Esophagus squamous epithelium (tissue), 5 donors: ENCODE measurements around the gene ST6GALNAC3. TPM values are rescaled to one million over a fixed set of nuclear protein-coding genes. Genes with fewer than 3 reads are reported as not detected.
"Not testable (repeated sequence)": the region's sequence is repeated elsewhere in the genome, so short reads cannot be mapped to it uniquely, and the experiment has no call there.

Experiments used
- DNase-seq: peaks from one replicate; lab custom pipeline; 2025; lab: John Stamatoyannopoulos, UW
- H3K27ac ChIP-seq, 4 donors: fragments of 200-600 bp; sonication (generic); one replicate each; pipeline ENCODE4 v1.5.1; 2016 to 2019; ENCODE audit warnings: mild to moderate bottlenecking in 1 of 4
- H3K27me3 ChIP-seq, 4 donors: fragments of 200-600 bp; sonication (generic); 1 replicate in 3 of 4; 2 replicates in 1 of 4; pipeline versions ENCODE4 v1.5.1 to v1.6.0; 2017 to 2021; ENCODE audit warnings: antibody characterized with exemption in 1 of 4
- H3K36me3 ChIP-seq, 3 donors: fragments of 200-600 bp; sonication (generic); one replicate each; pipeline ENCODE4 v1.5.1; 2016 to 2019
- H3K4me1 ChIP-seq, 3 donors: fragments of 200-600 bp; sonication (generic); one replicate each; pipeline ENCODE4 v1.5.1; 2017 to 2019
- H3K4me3 ChIP-seq, 4 donors: fragments of 200-600 bp; sonication (generic); 1 replicate in 3 of 4; 2 replicates in 1 of 4; pipeline ENCODE4 v1.5.1; 2016 to 2019; ENCODE audit warnings: mild to moderate bottlenecking in 2 of 4, moderate library complexity in 1 of 4
- H3K9me3 ChIP-seq, 3 donors: fragments of 200-600 bp; sonication (generic); one replicate each; pipeline ENCODE4 v1.5.1; 2016 to 2019
- POLR2A ChIP-seq, 4 donors: fragments of 450-650 bp; IDR thresholded peaks; one replicate each; pipeline ENCODE4 v1.6.1; 2017; ENCODE audit warnings: antibody characterized with exemption in 4 of 4, mild to moderate bottlenecking in 4 of 4, moderate library complexity in 3 of 4
- WGBS, 2 donors: methylation state at CpG; one replicate each; pipeline ENCODE4 v1.1.5; 2018; 5-methylcytosine and 5-hydroxymethylcytosine counted together
- intact Hi-C: fragments of 100-400 bp; cut with DNase I; formaldehyde crosslinking; loops from one replicate; pipeline ENCODE4 v1.15.0; 2022
- total RNA-seq, 4 donors: library from RNA; depleted of rRNA; stranded (reverse); fragments of >200 nt; gene quantifications; one replicate each; pipeline ENCODE4 v1.1.0, GENCODE V29; 2016
- TF ChIP-seq, protein P1 (sequence below), 6 experiments: fragments of 450-650 bp in 4 of 6; fragments of 200-600 bp in 2 of 6; sonication (generic) in 2 of 6; IDR thresholded peaks; one replicate each; pipeline ENCODE4 v1.5.1; 2016 to 2019; ENCODE audit warnings: antibody characterized with exemption in 6 of 6, mild to moderate bottlenecking in 4 of 6, moderate library complexity in 4 of 6
- donor health status: DM: yes; HTN: yes; CAD: no.

ST6GALNAC3 gene
- total RNA-seq, 4 donors from 2014 or later, result 0.27 to 4.3 (median 2.2) TPM

DNA sequence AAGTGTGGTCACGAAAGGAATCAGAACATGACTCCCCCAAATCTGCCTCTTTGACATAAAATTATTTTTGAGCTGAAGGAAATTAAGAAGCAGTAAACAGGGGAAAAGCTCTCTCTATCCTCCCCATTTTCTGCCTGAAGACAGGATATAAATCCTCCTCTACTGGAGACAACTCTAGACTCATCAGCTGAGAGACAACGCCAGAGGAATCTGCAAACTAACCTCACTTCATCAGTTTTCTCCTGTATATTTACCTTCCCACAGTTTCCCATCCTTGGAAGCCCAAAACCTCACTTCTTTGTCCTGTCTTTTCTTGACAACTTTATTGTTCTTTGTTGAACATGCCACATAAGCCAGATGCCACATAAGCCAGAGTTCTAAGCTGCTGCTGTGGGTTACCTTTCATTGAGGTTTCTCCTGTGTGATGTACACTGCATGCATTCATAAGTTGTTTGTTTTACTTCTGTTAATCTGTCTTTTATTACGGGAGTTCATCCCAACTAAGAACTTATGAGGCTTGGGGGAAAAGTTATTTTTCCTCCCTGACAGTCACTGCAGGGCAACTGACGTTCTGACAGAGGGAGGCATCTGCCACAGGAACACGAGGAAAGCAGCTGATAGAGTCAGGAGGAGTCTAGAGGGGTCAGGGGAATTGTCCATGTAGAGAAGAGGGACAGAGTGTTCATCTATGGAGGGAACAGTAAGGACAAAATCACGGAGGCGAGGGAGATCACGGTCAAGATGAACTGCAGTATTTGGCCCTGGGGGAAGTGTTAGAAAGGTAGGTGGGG lies 19.2 kb downstream of the ST6GALNAC3 start:
- H3K4me1 ChIP-seq, result no peaks in the 10 kb centered on the region
- no peak overlapping the region for H3K27ac ChIP-seq
- H3K27me3 ChIP-seq, result no peaks in the 10 kb centered on the region
- H3K36me3 ChIP-seq, result no peaks in the 10 kb centered on the region
- 61 to 79% methylated on average over 7 of the region's 8 CpGs for WGBS, 2 donors
- intact Hi-C loops, result no loop called here
- no peaks in the 10 kb centered on the region for H3K9me3 ChIP-seq
- no peak for DNase-seq
- TF ChIP-seq, protein P1, sequence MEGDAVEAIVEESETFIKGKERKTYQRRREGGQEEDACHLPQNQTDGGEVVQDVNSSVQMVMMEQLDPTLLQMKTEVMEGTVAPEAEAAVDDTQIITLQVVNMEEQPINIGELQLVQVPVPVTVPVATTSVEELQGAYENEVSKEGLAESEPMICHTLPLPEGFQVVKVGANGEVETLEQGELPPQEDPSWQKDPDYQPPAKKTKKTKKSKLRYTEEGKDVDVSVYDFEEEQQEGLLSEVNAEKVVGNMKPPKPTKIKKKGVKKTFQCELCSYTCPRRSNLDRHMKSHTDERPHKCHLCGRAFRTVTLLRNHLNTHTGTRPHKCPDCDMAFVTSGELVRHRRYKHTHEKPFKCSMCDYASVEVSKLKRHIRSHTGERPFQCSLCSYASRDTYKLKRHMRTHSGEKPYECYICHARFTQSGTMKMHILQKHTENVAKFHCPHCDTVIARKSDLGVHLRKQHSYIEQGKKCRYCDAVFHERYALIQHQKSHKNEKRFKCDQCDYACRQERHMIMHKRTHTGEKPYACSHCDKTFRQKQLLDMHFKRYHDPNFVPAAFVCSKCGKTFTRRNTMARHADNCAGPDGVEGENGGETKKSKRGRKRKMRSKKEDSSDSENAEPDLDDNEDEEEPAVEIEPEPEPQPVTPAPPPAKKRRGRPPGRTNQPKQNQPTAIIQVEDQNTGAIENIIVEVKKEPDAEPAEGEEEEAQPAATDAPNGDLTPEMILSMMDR (IDR thresholded peaks at IDR 0.05), result no peak
- TF ChIP-seq POLR2A (IDR thresholded peaks at IDR 0.05), result no peak
- no peak overlapping the region for H3K4me3 ChIP-seq

DNA sequence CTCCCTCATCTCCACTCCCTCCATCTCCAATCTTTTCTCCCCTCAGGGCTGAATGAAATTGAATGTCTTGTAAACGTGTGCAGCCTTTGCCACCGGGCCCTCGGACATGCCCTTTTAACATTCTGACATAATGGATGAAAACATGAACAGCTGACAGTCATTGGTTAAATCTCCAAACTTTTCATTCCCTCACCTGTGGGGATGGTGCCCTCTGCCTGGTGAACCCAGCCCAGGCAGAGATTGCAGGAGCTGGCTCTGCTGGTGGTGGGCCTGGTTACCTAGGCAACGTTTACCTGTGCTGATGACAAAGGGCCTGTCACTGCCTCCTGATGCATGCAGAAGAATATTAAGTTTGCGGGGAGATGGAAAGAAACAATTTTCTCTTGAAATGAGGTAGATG lies 21.3 kb downstream of the ST6GALNAC3 start:
- WGBS, 2 donors, result 34 to 40% methylated on average over 4 to 5 of the region's 5 CpGs
- DNase-seq, result no peak
- TF ChIP-seq, protein P1 (IDR thresholded peaks at IDR 0.05), result no peak
- no peak for TF ChIP-seq POLR2A (IDR thresholded peaks at IDR 0.05)
- H3K4me1 ChIP-seq, result no peaks in the 10 kb centered on the region
- no peaks in the 10 kb centered on the region for H3K27me3 ChIP-seq
- no peak overlapping the region for H3K4me3 ChIP-seq
- no peaks in the 10 kb centered on the region for H3K36me3 ChIP-seq
- H3K27ac ChIP-seq, result no peak overlapping the region
- intact Hi-C loops, result no loop called here
- H3K9me3 ChIP-seq, result no peaks in the 10 kb centered on the region

DNA sequence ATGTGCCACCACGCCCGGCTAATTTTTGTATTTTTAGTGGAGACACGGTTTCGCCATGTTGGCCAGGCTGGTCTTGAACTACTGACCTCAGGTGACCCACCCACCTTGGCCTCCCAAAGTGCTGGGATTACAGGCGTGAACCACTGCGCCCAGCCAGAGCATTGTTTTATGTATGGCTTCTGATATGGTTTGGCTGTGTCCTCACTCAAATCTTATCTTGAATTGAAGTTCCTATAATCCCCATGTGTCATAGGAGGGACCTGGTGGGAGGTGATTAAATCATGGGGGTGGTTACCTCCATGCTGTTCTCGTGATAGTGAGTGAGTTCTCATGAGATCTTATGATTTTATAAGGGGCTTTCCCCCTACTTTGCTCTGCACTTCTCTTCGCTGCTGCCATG lies 22.5 kb downstream of the ST6GALNAC3 start:
- intact Hi-C loops, DNase-seq, H3K27ac ChIP-seq, H3K4me3 ChIP-seq, H3K36me3 ChIP-seq, H3K27me3 ChIP-seq, H3K9me3 ChIP-seq, H3K4me1 ChIP-seq: not testable (repeated sequence)
- WGBS, 2 donors, result 84 to 88% methylated on average over 4 to 6 of the region's 8 CpGs

DNA sequence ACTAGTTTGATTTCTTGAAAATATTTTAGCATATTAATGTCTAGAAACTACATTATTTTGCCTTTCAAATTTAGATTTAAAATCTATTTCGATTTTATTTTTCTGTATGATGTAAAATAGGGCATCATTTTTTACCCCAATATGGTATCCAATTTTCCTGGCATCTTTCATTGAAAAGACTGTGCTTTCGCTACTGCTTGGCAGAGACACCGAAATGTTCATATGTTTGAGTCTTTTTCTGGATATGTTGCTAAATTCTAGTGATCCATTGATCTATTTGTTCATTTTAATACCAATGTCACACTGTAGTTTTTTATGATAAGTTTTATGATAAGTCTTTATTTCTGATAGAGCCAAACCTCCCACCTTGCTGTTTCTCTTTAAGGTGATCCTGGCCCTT lies 24.3 kb downstream of the ST6GALNAC3 start:
- Histone ChIP-seq H3K4me3 (no peak overlapping the region), H3K4me1 (no peaks in the 10 kb centered on the region), H3K9me3 (no peaks in the 10 kb centered on the region), H3K27ac (no peak overlapping the region), H3K36me3 (no peaks in the 10 kb centered on the region), H3K27me3 (no peaks in the 10 kb centered on the region)
- intact Hi-C loops, result no loop called here
- no peak for TF ChIP-seq POLR2A (IDR thresholded peaks at IDR 0.05)
- TF ChIP-seq, protein P1 (IDR thresholded peaks at IDR 0.05), result no peak
- DNase-seq, result no peak
- 72 to 75% methylated on average over 3 of the region's 3 CpGs for WGBS, 2 donors

DNA sequence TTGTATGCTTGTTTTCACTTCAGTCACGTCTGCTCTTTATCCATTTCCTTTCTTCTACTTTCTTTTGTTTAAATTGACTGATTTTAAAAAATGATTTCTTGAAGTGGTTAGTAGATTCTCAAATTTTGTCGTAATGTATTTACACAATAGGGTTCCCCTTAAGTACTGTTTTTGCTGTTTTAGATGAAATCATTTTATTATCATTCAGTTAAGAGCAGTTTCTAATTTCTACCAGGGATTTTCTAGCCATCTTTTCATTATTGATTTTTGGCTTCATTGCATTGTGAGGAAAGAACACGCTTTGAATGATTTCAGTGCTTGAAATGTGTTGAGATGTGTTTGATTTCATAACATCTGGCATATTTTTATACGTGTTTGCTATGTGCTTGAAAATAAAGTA lies 27.0 kb downstream of the ST6GALNAC3 start:
- Histone ChIP-seq H3K4me1 (no peaks in the 10 kb centered on the region), H3K9me3 (no peaks in the 10 kb centered on the region), H3K4me3 (no peak overlapping the region), H3K27me3 (no peaks in the 10 kb centered on the region), H3K27ac (no peak overlapping the region), H3K36me3 (no peaks in the 10 kb centered on the region)
- 46 to 55% methylated on average over 4 of the region's 4 CpGs for WGBS, 2 donors
- TF ChIP-seq, protein P1 (IDR thresholded peaks at IDR 0.05), result no peak
- TF ChIP-seq POLR2A (IDR thresholded peaks at IDR 0.05), result no peak
- DNase-seq, result no peak
- intact Hi-C loops, result no loop called here
